Stimulated activated CD8-positive, alpha-beta memory T cell treated with anti-CD3 and anti-CD28 coated beads, Interleukin-4, amount 100 ng/mL, for 48 hours (primary cell): ENCODE results near the gene WDR93.

Experiments used
- DNase-seq: peaks from one replicate; pipeline ENCODE4 v3.0.0-alpha.2; 2020

Gene WDR93

DNA sequence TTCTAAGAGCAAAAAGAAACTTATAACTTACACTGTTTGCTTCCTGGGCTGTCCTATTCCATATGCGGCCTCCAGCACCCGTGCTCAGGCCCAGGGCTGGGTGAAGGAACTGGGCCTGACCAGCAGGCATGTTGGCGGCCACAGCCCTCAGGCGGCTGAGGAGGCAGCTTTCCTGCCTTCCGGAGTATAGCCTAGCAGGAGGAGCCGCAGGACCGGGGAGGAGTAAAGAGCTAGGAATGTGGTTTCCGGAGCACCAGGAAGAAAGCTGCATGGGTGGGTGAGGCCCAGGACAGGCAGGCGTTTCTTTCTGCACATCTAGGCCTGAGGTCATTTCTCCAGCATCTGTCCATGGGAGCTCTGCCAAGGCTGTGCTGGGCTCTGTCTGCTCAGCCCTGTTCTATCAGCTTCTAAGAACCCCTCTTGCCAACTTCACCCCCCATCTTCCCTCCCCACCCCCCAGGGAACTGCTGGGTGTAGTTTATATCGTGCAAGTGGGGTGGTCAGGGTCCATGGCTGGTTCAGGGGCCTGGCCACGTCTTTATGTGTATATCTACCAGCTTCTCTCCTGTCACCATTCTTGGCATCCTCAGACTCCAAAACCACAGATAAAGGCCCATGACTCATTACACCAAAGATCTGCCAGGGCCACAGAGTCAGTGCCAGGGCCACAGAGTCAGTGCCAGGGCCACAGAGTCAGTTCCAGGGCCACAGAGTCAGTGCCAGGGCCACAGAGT lies 27.6 kb upstream of the WDR93 start:
- DNase-seq, result no peak

DNA sequence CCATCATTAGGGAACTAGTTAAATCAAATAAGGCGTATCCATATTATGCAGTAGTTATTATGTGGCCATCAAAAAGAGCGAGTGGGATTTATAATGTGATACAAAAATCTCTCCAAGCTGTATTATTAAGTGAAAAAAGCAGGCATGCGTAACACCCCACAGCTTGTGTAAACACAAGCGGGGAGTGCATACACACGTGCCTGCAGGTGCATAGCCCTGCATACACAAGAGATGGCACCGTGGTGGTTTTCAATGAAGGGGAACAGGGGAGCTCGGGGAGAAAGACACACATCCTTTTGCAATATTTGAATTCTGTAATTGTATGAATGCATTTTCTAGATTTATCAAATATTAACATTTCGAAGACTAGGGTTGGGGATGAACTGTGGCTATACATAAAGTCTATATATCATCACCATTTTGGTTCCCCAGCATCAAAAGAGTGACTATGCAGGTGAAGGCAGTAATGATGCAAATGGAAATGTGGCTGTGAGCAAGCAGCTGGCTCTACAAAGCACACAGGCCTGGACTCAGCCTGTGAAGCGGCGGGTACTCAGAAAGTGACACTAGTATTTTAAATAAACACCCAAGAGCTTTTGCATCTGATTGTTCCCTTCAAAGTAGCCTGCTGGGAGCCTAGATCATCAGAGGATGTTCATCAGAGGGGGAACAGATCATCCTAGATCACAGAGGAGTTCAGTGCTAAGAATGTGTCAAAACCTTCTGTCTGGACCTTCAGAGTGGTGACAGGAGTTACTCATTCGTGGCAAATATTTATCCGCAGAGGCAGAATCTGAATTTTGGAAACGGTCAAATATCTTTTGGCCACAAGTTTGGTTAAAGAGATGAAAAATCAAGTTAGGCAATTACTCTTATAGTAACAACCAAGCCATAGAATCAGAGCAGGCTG lies 25.9 kb upstream of the WDR93 start:
- DNase-seq, result no peak

DNA sequence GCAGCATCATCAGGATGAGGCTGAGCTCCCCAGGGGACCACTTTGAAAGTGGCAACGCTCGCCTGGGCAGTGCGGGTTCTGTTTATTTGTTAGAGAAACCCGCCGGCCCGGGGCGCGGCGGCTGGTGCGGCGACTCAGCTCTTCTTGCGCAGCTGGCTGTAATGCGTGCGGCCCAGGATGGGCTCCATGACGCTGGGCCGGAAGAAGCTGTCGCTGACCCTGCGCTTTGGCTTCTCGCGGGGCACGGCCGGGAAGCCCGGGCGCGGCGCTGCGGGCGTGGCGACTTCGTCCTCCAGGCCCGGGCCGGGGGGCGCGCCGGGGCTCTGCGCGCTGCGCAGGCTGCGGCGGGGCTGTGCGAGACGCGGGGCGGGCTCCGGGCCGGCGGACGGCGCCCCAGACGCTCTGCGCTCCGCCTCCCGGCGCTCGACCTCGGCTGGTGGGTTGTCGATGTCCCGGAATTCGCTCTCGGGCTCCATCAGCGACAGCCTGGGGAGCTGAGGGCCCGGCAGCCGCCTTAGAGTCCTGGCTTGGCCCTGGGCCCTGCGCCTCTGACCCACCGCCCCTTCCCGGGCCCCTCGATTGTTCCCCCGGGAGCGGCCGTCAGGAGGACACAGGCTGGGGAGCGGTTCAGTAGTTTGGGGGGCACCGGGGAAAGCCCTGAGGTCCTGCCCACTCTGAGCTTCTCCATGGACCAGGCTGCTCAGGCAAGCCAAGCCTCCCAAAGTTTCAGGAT lies 25.0 kb upstream of the WDR93 start:
- DNase-seq, result peak; percentile 41

- no peak for DNase-seq
Observed at GRCh38 chr15:89666184-89666857, 24.3 kb upstream of the WDR93 start.

GRCh38 chr15:89666858-89667705 lies 23.5 kb upstream of the WDR93 start:
- DNase-seq, result no peak

- no peak for DNase-seq
Observed at GRCh38 chr15:89667706-89667960, 23.0 kb upstream of the WDR93 start.

DNA sequence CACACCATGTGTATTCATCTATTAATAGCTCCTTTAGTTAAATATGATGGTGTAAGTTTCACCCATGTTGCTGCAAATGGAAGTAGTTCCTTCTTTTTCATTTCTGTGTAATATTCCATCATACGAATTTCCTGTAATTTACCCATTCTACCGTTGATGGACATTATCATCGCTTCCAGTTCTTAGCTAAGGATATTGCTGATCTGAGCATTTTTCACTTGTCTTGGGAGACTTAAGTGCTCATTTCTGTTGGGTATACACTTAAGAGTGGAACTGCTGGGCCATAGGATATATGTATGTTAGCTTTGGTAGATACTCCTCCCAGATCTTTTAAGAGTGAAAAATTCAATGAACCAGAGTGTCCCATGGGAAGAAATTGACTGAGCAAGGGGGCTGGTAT lies 22.4 kb upstream of the WDR93 start:
- DNase-seq, result no peak

DNA sequence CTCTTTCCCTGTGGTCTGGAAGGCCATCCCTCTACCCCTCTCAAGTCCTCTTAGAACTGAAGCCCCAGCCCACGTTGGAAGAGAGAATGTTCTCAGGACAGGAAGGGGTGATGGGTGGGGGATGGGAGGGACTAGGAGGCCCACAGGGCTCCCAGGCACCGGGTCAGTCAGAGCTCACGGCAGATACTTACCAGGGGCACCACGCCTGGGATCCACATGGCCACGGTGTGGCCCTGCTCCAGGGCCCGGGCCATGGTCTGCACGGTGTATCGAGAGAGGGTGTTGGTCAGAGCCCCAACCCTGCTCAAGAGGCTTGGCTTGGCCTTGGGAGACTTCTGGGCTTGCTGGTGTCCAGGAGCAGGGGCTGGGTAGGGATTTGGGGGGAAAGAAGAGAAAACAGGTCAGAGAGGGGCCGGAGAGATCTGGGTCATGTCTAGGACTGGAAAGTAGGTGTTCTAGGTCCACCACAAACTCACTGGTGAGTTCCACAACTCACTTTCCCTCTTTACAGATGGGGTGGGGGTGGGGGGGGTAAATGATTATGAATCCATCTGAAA lies 21.2 kb upstream of the WDR93 start:
- DNase-seq, result no peak

- DNase-seq, result no peak
Observed at GRCh38 chr15:89669941-89670340, 20.7 kb upstream of the WDR93 start.

GRCh38 chr15:89670971-89671560 lies 19.5 kb upstream of the WDR93 start:
- no peak for DNase-seq

DNA sequence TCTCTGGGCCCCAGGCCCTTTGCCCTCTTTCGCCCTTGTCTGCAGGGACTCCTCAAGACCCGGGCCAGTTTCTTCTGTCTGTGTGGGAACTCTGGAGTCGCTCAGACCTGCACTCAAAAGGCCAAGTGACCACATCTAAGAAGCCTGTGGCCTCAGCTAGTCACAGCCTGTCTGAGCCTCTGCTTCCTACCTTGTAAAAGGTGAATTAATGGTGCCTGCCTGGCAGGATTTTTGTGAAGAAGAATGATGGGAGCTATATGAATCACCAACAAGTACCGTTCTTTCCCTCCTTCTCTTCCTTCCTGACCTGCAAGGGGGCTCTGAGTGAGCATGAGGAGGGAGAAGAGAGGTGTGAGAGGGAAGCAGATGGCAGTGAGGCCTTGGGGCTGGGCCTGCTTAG lies 18.9 kb upstream of the WDR93 start:
- no peak for DNase-seq

DNA sequence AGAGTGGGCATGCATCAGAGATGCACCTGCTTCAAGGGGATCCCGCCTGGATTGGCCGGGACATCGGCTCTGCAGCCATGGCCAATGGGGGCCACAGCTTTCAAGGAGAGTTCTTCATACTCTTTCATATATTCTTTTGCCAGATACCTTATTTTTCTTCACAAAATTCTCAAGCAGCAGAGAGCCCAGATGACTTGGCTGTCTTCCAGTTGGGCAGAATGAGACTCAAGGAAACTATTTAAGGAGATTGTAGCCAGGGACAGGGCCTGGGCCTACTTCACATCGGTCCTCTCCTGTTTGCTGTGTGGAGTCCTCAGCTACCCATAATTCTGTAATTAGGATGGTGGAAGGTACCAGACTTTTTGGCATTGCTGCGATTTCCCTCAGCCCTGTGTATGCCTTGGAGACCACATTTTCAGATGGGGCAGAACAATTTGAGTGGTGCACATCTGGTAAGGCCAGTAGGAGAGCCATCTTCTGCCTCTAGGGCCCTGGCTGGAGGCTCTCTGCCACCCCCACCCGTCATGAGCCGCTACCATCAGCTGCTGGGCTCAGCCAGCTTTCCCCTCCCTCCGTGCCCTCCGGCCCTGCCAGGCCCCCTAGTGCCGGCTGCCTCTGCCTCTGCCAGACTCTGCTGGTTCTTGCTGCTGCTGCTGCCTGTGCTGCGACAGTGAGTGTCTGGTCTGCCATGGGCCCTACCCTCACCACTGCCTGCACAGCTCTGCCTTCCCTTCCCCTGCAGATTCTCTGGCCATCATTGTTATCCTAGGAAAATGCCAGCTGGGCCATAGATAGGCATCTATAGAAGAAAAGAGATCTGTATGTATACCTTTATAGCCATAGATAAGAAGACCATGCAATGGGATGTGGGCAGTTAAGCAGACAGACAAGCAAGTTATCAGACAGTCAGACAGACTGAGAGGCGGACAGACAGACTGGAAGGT lies 18.1 kb upstream of the WDR93 start:
- no peak for DNase-seq

GRCh38 chr15:89673165-89673512 lies 17.5 kb upstream of the WDR93 start:
- peak; percentile 54 for DNase-seq

DNA sequence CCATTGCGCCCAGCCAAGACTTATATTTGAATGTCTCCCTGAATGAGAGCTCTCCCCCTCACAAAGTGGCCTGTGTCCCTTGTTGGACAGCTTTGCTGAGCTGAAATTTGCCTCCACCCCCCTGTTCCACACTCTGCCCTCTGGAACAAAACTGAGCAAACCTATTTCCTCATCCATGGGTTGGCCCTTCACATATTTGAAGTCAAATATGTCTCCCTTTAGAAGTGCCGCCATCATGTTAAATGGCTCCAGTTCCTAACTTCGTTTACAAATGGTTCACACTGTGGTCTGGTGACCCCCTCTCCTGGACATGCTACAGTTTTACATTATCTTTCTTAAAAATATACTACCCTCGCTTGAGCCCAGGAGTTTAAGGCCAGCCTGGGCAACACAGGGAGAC lies 16.1 kb upstream of the WDR93 start:
- no peak for DNase-seq

GRCh38 chr15:89675606-89676005 lies 15.0 kb upstream of the WDR93 start:
- no peak for DNase-seq

DNA sequence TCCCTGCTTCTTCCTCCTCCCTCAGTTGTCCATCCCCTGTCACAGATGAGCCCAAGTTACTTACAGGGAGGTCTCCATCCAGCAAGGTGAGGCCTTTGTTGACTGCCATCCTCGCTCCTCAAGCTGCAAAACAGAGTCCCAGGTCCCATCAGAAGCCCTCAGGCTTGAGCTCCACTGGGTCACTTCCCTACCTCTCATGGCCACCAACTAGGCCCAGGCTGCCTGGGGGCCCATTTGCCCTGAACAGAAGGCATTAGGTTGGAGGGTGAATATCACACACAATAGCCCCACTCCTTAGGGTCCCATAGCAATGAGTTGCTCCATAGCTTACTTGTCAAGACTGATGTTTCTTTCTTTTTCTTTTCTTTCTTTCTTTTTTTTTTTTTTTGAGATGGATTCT lies 13.2 kb upstream of the WDR93 start:
- DNase-seq, result no peak

GRCh38 chr15:89679212-89679611 lies 11.4 kb upstream of the WDR93 start, which contains the start of gene PLIN1:
Gene PLIN1, minus strand, starts transcription at chr15:89679367. Its CDS starts 1,878 bp downstream, at chr15:89677489.
- DNase-seq, result no peak

GRCh38 chr15:89680282-89680873 lies 10.2 kb upstream of the WDR93 start:
- no peak for DNase-seq

- no peak for DNase-seq
Observed at GRCh38 chr15:89681146-89681545, 9.5 kb upstream of the WDR93 start.

GRCh38 chr15:89685995-89686394 lies 4.6 kb upstream of the WDR93 start:
- DNase-seq, result no peak
